AG08396 (cell line): ENCODE data around the gene EIF4E.
"Not testable (repeated sequence)": the region's sequence is repeated elsewhere in the genome, so short reads cannot be mapped to it uniquely, and the experiment has no call there.

Source experiments
- DNase-seq: peaks from one replicate; pipeline ENCODE4 v3.0.0; 2012; ENCODE audit warnings: low spot score, mixed read lengths

The EIF4E gene

GRCh38 chr4:98932539-98932938, 3.6 kb upstream of the EIF4E start:
- DNase-seq = no peak

- no peak for DNase-seq
Measured at GRCh38 chr4:98930311-98930865, 1.5 kb upstream of the EIF4E start.

GRCh38 chr4:98929341-98930267, 671 bp upstream of the EIF4E start:
- DNase-seq = peak; percentile 82

- peak; percentile 78 for DNase-seq
Measured at GRCh38 chr4:98928131-98928504, 815 bp downstream of the EIF4E start.

- DNase-seq = not testable (repeated sequence)
Measured at GRCh38 chr4:98926257-98926656, 2.7 kb downstream of the EIF4E start.

GRCh38 chr4:98921292-98921691, 7.6 kb downstream of the EIF4E start:
- DNase-seq = no peak

GRCh38 chr4:98919996-98920395, 8.9 kb downstream of the EIF4E start:
- DNase-seq = no peak

- not testable (repeated sequence) for DNase-seq
Measured at GRCh38 chr4:98910728-98911127, 18.2 kb downstream of the EIF4E start.

- no peak for DNase-seq
Measured at GRCh38 chr4:98909646-98910401, 19.1 kb downstream of the EIF4E start.

- no peak for DNase-seq
Measured at GRCh38 chr4:98908703-98909262, 20.1 kb downstream of the EIF4E start.

- no peak for DNase-seq
Measured at GRCh38 chr4:98908182-98908581, 20.8 kb downstream of the EIF4E start.

- peak; percentile 21 for DNase-seq
Measured at GRCh38 chr4:98905839-98906238, 23.1 kb downstream of the EIF4E start.

- no peak for DNase-seq
Measured at GRCh38 chr4:98905297-98905696, 23.6 kb downstream of the EIF4E start.

GRCh38 chr4:98903963-98904362, 25.0 kb downstream of the EIF4E start:
- DNase-seq = no peak

GRCh38 chr4:98903561-98903960, 25.4 kb downstream of the EIF4E start:
- no peak for DNase-seq

GRCh38 chr4:98899277-98899676, 29.7 kb downstream of the EIF4E start:
- DNase-seq = no peak

GRCh38 chr4:98891478-98892337, 37.2 kb downstream of the EIF4E start:
- DNase-seq = no peak

GRCh38 chr4:98890702-98891455, 38.1 kb downstream of the EIF4E start:
- DNase-seq = no peak

GRCh38 chr4:98887145-98887544, 41.8 kb downstream of the EIF4E start:
- DNase-seq = no peak

- not testable (repeated sequence) for DNase-seq
Measured at GRCh38 chr4:98886382-98886781, 42.6 kb downstream of the EIF4E start.

GRCh38 chr4:98880884-98881283, 48.0 kb downstream of the EIF4E start:
- DNase-seq = not testable (repeated sequence)
